ENCODE measurements around the gene SEMA5B.

- TF ChIP-seq CTCF (IDR thresholded peaks at IDR 0.05; ENCODE audit: low read length) (no peak), EZH2 (IDR thresholded peaks at IDR 0.05; ENCODE audit: borderline replicate concordance, low read length) (no peak)
Measured at GRCh38 chr3:122955916-122956692, 71.5 kb downstream of the SEMA5B start.
